Heart left ventricle (tissue), 13 donors: Measurements from ENCODE around the gene SPRY2.

Experiments used
- CTCF ChIP-seq, 12 donors: fragments of 200-600 bp; sonication (generic) in 4 of 12; IDR thresholded peaks; one replicate each; pipeline versions ENCODE4 v1.5.0 to v1.8.0; 2018 to 2022; ENCODE audit warnings: antibody characterized with exemption in 12 of 12, mild to moderate bottlenecking in 5 of 12
- POLR2A ChIP-seq, 2 donors: fragments of 450-650 bp; IDR thresholded peaks; one replicate each; pipeline ENCODE4 v1.6.1; 2017; ENCODE audit warnings: antibody characterized with exemption in 2 of 2, mild to moderate bottlenecking in 2 of 2, moderate library complexity in 2 of 2
- donor health status: ischemic (EF 13 %, LVEDD 7.1; RV severe dilation, severe dysfunction).
- donor health status: DM: no; HTN: yes; CAD: no.
- donor health status: DM: no; HTN: no; CAD: no.
- donor health status: ischemic (EF 25% LVEDD 6.9; RV normal size, moderate dysfunction).
- donor health status: ischemic (EF 25% LVEDD 5.7; RV mildly dilated, moderate dysfunction).
- donor health status: ischemic (EF 35%, LVEDD 5.7; RV mildly dilated, moderate dysfunction).
- donor health status: nonischemic (EF 11% LVEDD 7.7; RV severe dilation, severe dysfunction).
- donor health status: DM: yes; HTN: yes; CAD: no.
- donor health status: PGD.
- donor health status: ischemic (EF 29% LVEDD 5.4; RV normal size, mild dysfunction).
- donor health status: nonischemic (EF 23%, LVEDD 6.1; RV moderate dilation, normal function).

GRCh38 chr13:80388506-80388905 lies 47.6 kb upstream of the SPRY2 start:
- TF ChIP-seq CTCF (IDR thresholded peaks at IDR 0.05) (no peak), POLR2A (IDR thresholded peaks at IDR 0.05) (no peak)
